Fibroblast of lung (primary cell): ENCODE data around the gene UCKL1.

Experiments used
- EZH2 ChIP-seq: IDR thresholded peaks from 2 replicates; pipeline ENCODE4 v1.5.1; 2012; ENCODE audit warnings: low read length, control low read depth, mild to moderate bottlenecking; ENCODE audit errors: missing control alignments
- TF ChIP-seq, protein P1 (sequence below), 2 donors: IDR thresholded peaks in 1 of 2; conservative IDR thresholded peaks in 1 of 2; 1 replicate in 1 of 2; 2 replicates in 1 of 2; pipeline ENCODE4 v1.5.1; 2011 to 2012; ENCODE audit warnings: low read length in 2 of 2, control low read depth in 1 of 2, inconsistent platforms in 1 of 2, low read depth in 1 of 2, mild to moderate bottlenecking in 1 of 2

DNA sequence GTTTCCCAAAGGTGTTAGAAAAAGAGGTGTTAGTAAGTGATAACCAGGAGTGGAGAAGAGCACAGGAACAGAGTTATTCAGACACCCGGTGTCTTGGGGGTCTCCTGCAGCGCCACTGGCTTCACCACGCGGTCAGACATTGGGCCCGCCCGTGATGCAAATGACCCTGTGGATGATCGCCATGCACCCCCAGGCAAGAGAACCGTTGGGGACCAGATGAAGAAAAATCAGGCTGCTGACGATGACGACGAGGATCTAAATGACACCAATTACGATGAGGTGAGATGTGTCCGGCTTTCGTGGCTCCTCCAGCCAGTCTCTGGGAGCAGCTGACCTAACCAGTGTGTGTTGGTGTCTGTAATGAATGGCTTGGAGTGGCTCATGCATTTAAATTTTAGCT is 26.7 kb upstream of the UCKL1 start:
- TF ChIP-seq, protein P1, sequence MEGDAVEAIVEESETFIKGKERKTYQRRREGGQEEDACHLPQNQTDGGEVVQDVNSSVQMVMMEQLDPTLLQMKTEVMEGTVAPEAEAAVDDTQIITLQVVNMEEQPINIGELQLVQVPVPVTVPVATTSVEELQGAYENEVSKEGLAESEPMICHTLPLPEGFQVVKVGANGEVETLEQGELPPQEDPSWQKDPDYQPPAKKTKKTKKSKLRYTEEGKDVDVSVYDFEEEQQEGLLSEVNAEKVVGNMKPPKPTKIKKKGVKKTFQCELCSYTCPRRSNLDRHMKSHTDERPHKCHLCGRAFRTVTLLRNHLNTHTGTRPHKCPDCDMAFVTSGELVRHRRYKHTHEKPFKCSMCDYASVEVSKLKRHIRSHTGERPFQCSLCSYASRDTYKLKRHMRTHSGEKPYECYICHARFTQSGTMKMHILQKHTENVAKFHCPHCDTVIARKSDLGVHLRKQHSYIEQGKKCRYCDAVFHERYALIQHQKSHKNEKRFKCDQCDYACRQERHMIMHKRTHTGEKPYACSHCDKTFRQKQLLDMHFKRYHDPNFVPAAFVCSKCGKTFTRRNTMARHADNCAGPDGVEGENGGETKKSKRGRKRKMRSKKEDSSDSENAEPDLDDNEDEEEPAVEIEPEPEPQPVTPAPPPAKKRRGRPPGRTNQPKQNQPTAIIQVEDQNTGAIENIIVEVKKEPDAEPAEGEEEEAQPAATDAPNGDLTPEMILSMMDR (conservative IDR thresholded peaks at IDR 0.05 in 1 of 2, IDR thresholded peaks at IDR 0.05 in 1 of 2; ENCODE audit: low read depth in 1 of 2, low read length in 2 of 2): no peak
- no peak for TF ChIP-seq EZH2
